Keratinocyte (primary cell): ENCODE data around the gene CCDC92. TPM values are rescaled to one million over a fixed set of nuclear protein-coding genes. Genes with fewer than 3 reads are reported as not detected.

ENCODE experiments used
- DNase-seq: peaks from one replicate; pipeline ENCODE4 v3.0.0-alpha.2; 2011; ENCODE audit warnings: low read depth, missing footprints, low spot score
- FAIRE-seq: peaks from 2 replicates; lab custom pipeline; 2011; peaks lifted over from hg19 to GRCh38; lab: Jason Lieb, UNC
- H2AFZ ChIP-seq: 2 replicates; pipeline ENCODE4 v1.6.0; 2012; ENCODE audit warnings: low read length, control low read depth, inconsistent platforms; ENCODE audit not compliant: control insufficient read depth
- H3K27ac ChIP-seq: 2 replicates; pipeline ENCODE4 v1.5.1; 2011; ENCODE audit warnings: low read length; ENCODE audit not compliant: control insufficient read depth, insufficient read depth
- H3K27me3 ChIP-seq: 3 replicates; pipeline ENCODE4 v1.6.0; 2011; ENCODE audit warnings: low read length; ENCODE audit not compliant: control insufficient read depth, insufficient read depth; ENCODE audit errors: extremely low read depth
- H3K36me3 ChIP-seq, 2 experiments: 2 replicates in 1 of 2; 3 replicates in 1 of 2; pipeline ENCODE4 v1.5.1; 2011; ENCODE audit warnings: low read length in 2 of 2, mild to moderate bottlenecking in 1 of 2; ENCODE audit not compliant: control insufficient read depth in 2 of 2, insufficient read depth in 2 of 2; ENCODE audit errors: extremely low read depth in 1 of 2
- H3K4me1 ChIP-seq: 3 replicates; pipeline ENCODE4 v1.5.1; 2011; ENCODE audit warnings: low read length; ENCODE audit not compliant: control insufficient read depth, insufficient read depth; ENCODE audit errors: extremely low read depth
- H3K4me2 ChIP-seq: 3 replicates; pipeline ENCODE4 v1.6.0; 2011; ENCODE audit warnings: low read depth, low read length; ENCODE audit not compliant: control insufficient read depth, insufficient read depth; ENCODE audit errors: extremely low read depth
- H3K4me3 ChIP-seq, 3 experiments: fragments of 200-600 bp in 1 of 3; sonication (generic) in 1 of 3; 2 replicates in 2 of 3; 3 replicates in 1 of 3; pipeline ENCODE4 v1.5.1; 2011 to 2016; ENCODE audit warnings: low read length in 3 of 3, mild to moderate bottlenecking in 3 of 3, control low read depth in 2 of 3, inconsistent platforms in 1 of 3, low read depth in 1 of 3, mixed read lengths in 1 of 3, mixed run types in 1 of 3, moderate library complexity in 1 of 3; ENCODE audit not compliant: control insufficient read depth in 2 of 3, insufficient read depth in 2 of 3; ENCODE audit errors: extremely low read depth in 1 of 3
- H3K79me2 ChIP-seq: 2 replicates; pipeline ENCODE4 v1.6.0; 2012; ENCODE audit warnings: low read length; ENCODE audit not compliant: control insufficient read depth, insufficient read depth
- H3K9ac ChIP-seq: 3 replicates; pipeline ENCODE4 v1.6.0; 2011; ENCODE audit warnings: low read length; ENCODE audit not compliant: control insufficient read depth, insufficient read depth; ENCODE audit errors: extremely low read depth
- H3K9me1 ChIP-seq: 3 replicates; pipeline ENCODE4 v1.6.0; 2011; ENCODE audit warnings: low read length; ENCODE audit not compliant: control insufficient read depth, insufficient read depth; ENCODE audit errors: extremely low read depth
- H3K9me3 ChIP-seq: 2 replicates; pipeline ENCODE4 v1.5.1; 2012; ENCODE audit warnings: low read depth, low read length; ENCODE audit not compliant: control insufficient read depth
- H4K20me1 ChIP-seq: 3 replicates; pipeline ENCODE4 v1.6.0; 2011; ENCODE audit warnings: low read length; ENCODE audit not compliant: control insufficient read depth, insufficient read depth; ENCODE audit errors: extremely low read depth
- EZH2 ChIP-seq: IDR thresholded peaks from one replicate; pipeline ENCODE4 v1.6.1; 2012; ENCODE audit warnings: inconsistent platforms, mild to moderate bottlenecking, low read length, moderate library complexity
- dilution Hi-C: fragments of 300-500 bp; cut with MboI; formaldehyde crosslinking; loops from one replicate; pipeline ENCODE4 v1.7.0; 2020; ENCODE audit warnings: low sequenced_read_pairs; ENCODE audit not compliant: extremely low pct_ligation_motif_present
- polyA plus RNA-seq, 5 experiments: library from polyadenylated mRNA; depleted of rRNA in 3 of 5; stranded (reverse) in 3 of 5; stranded (forward) in 1 of 5; unstranded in 1 of 5; fragments of >200 nt; gene quantifications; 1 replicate in 1 of 5; 2 replicates in 3 of 5; 3 replicates in 1 of 5; pipeline versions ENCODE4 v1.2.1 to v1.2.3, GENCODE V29; 2011 to 2012; ENCODE audit warnings: missing spikeins in 2 of 5, low read depth in 1 of 5, low replicate concordance in 1 of 5
- TF ChIP-seq, protein P1 (sequence below), 3 experiments: IDR thresholded peaks in 1 of 3; conservative IDR thresholded peaks in 1 of 3; optimal IDR thresholded peaks in 1 of 3; 2 replicates in 2 of 3; 3 replicates in 1 of 3; pipeline versions ENCODE3 to v1.5.1; 2011; ENCODE audit warnings: low read length in 3 of 3, mild to moderate bottlenecking in 3 of 3, moderate library complexity in 2 of 3, control low read depth in 1 of 3, inconsistent platforms in 1 of 3; ENCODE audit not compliant: insufficient read depth in 2 of 3; ENCODE audit errors: extremely low read depth in 1 of 3

Gene CCDC92
- polyA plus RNA-seq, 1 donor (not counting 4 experiments of a cell fraction or from before 2014, with no cell fraction given): 8.3 TPM

DNA sequence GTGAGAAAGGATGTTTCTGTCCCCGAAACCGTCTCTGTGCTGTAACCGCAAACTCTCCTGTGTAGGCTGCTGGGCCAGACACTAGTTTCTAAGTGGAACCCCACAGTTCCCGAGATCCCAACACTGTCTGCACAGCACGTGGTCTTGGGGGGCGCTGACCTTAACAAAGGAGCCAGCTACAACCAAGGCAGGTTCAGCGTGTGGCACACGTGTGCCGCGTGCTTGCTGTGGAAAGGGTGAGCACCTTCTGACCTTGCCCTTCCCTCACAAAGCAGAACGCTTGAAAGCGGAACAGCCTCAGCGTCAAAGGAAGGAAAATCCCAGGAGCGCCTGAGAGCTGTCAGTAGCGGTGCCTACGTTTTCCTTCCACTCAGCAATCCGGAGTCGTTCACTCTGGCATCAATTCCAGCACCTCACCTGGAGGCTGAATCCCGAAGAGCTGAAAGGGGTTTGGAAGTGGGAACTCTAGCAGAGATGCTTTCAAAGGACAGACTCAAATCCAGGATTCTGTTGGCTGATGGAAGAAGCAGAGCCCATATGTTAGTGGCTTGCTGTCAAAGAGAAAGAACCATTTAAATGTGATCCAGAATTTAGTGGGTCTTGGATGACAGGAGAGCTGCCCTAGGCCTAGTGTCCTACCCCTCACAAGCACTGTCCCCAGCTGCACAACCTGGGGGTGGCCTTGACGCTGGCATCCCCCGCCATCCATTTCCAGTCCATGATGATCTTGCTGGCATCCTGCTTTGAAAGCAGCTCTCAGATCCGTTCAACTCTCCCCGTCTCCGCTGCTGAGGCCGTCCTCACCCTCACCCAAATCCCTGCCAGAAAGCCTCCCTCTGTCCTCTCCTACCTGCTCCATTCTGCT, 27.1 kb downstream of the CCDC92 start:
- H3K36me3 ChIP-seq: peaks cover 0 to 16% of the 10 kb centered on the region in 2 experiments
- H4K20me1 ChIP-seq: peaks cover 3% of the 10 kb centered on the region

DNA sequence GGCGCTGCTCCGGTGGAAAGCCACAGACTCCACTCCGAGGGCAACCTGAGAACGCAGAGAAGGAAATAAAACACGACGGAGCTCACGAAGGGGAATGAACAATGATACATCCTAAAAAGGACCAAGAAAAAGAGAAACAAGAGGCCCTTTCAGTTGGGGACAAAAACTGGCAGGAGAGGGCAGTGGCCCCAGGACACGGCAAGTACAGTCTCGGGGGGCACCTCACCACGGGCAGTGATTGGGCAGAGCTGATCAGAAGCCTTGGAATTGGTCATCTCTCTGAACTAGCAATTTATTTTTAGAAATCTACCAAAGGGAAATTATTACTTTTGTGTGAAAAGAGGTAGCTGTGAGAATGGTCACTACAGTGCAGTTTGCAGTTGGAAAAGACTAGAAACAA, 27.9 kb downstream of the CCDC92 start:
- dilution Hi-C loops: no loop called here
- FAIRE-seq: no peak
- no peak overlapping the region for H3K4me2 ChIP-seq

More for the DNA sequence above, 27.1 kb downstream of the CCDC92 start:
- Histone ChIP-seq H3K4me1 (no peaks in the 10 kb centered on the region), H3K79me2 (no peaks in the 10 kb centered on the region), H3K27ac (no peak overlapping the region), H3K9me3 (no peaks in the 10 kb centered on the region), H3K4me2 (no peak overlapping the region), H2AFZ (no peak overlapping the region), H3K4me3 (no peak overlapping the region), H3K9ac (no peak overlapping the region), H3K9me1 (no peaks in the 10 kb centered on the region), H3K27me3 (no peaks in the 10 kb centered on the region)
- FAIRE-seq (no peak), DNase-seq (no peak)
- no peak for TF ChIP-seq EZH2
- TF ChIP-seq, protein P1, sequence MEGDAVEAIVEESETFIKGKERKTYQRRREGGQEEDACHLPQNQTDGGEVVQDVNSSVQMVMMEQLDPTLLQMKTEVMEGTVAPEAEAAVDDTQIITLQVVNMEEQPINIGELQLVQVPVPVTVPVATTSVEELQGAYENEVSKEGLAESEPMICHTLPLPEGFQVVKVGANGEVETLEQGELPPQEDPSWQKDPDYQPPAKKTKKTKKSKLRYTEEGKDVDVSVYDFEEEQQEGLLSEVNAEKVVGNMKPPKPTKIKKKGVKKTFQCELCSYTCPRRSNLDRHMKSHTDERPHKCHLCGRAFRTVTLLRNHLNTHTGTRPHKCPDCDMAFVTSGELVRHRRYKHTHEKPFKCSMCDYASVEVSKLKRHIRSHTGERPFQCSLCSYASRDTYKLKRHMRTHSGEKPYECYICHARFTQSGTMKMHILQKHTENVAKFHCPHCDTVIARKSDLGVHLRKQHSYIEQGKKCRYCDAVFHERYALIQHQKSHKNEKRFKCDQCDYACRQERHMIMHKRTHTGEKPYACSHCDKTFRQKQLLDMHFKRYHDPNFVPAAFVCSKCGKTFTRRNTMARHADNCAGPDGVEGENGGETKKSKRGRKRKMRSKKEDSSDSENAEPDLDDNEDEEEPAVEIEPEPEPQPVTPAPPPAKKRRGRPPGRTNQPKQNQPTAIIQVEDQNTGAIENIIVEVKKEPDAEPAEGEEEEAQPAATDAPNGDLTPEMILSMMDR (optimal IDR thresholded peaks at IDR 0.05 in 1 of 3, IDR thresholded peaks at IDR 0.05 in 1 of 3, conservative IDR thresholded peaks at IDR 0.05 in 1 of 3; ENCODE audit: extremely low read depth in 1 of 3, insufficient read depth in 2 of 3, low read length in 3 of 3): no peak
- dilution Hi-C loops: no loop called here

More for the DNA sequence above, 27.9 kb downstream of the CCDC92 start:
- Histone ChIP-seq H2AFZ (no peak overlapping the region), H3K9ac (no peak overlapping the region), H3K27me3 (no peaks in the 10 kb centered on the region), H4K20me1 (peaks cover 3% of the 10 kb centered on the region), H3K4me1 (no peaks in the 10 kb centered on the region), H3K9me1 (no peaks in the 10 kb centered on the region), H3K4me3 (no peak overlapping the region), H3K79me2 (no peaks in the 10 kb centered on the region), H3K27ac (no peak overlapping the region), H3K9me3 (no peaks in the 10 kb centered on the region), H3K36me3 (peaks cover 0 to 16% of the 10 kb centered on the region in 2 experiments)
- no peak for TF ChIP-seq EZH2
- TF ChIP-seq, protein P1 (optimal IDR thresholded peaks at IDR 0.05 in 1 of 3, IDR thresholded peaks at IDR 0.05 in 1 of 3, conservative IDR thresholded peaks at IDR 0.05 in 1 of 3; ENCODE audit: extremely low read depth in 1 of 3, insufficient read depth in 2 of 3, low read length in 3 of 3): no peak
- no peak for DNase-seq
